GM18867 (cell line): ENCODE measurements around the gene HEPN1.

Source experiments
- ATAC-seq: cut with Tn5 transposase; IDR thresholded peaks from one replicate; pipeline ENCODE4 v1.9.1; 2021; ENCODE audit warnings: mild to moderate bottlenecking, moderate library complexity; ENCODE audit not compliant: unreplicated experiment

The HEPN1 gene

DNA sequence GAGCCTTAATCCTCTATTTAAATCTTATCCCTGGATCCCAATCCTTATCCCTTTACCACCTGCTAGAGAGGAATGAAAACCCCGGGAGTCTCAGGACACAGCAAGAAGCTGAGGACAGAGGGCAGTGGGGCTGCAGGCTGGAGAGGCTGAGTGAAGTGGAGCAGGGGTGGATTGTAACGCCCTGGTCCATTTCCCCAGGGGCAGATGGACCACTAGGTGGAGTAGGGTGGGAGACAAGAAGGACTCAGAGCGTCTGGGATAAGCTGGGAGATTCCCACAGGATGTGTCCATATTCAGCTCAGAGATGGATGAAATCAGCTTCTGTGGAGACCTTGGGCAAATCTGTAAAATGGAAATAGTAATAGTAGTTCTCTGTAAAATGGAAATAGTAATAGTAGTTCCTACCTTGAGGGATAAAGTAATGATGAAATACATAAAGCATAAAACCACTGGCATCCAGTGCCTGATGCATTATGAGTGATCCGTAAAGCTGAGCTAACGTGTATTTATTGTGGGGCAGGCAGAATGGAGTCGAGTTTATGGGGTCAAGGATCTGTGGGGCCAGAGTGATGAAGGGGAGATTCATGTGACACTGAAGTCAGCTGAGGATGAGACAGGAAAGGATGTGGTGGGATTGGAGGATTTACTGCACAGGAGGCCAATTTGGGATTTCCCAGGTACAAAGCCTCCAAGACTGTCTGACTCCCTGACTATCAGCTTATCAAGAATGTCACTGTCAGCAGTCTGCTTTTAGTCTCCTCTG lies 19.5 kb upstream of the HEPN1 start:
- ATAC-seq = no peak

DNA sequence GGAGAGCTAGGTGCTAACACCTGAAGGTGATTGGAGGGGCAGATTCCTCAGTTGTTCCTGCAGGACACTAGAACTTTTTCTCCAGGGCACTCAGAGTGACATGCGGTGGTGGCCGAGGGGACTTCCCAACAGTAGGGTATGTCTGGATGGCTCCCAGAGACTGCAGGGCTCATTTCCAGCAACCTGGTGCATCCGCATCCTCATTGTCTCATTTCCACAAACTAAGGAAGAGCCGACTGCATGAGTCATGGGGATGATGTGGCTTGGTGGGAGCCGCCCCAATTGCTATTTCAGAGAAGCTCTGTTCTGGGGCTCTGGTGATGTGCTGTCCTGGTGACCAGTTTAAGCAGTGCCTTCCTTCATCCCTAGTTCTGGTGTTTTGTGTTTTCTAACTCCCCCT lies 18.6 kb upstream of the HEPN1 start:
- no peak for ATAC-seq

DNA sequence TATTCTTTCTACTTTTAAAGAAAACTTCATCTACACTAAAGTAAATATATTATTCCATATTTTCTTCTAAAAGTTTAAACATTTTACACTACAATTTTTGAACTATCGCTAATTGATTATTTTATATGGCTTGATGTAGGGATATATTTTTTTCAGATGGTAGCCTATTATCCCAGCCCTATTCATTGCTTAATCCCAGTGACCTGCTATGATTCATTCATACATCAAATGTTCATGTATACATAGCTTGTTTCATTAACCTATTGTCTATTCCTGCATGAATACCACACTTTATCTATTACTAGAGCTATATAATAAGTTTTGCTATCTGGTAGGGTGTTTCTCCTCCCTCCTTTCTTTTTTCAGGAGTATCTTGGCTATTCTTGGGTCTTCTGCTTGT lies 16.4 kb upstream of the HEPN1 start:
- ATAC-seq = no peak

DNA sequence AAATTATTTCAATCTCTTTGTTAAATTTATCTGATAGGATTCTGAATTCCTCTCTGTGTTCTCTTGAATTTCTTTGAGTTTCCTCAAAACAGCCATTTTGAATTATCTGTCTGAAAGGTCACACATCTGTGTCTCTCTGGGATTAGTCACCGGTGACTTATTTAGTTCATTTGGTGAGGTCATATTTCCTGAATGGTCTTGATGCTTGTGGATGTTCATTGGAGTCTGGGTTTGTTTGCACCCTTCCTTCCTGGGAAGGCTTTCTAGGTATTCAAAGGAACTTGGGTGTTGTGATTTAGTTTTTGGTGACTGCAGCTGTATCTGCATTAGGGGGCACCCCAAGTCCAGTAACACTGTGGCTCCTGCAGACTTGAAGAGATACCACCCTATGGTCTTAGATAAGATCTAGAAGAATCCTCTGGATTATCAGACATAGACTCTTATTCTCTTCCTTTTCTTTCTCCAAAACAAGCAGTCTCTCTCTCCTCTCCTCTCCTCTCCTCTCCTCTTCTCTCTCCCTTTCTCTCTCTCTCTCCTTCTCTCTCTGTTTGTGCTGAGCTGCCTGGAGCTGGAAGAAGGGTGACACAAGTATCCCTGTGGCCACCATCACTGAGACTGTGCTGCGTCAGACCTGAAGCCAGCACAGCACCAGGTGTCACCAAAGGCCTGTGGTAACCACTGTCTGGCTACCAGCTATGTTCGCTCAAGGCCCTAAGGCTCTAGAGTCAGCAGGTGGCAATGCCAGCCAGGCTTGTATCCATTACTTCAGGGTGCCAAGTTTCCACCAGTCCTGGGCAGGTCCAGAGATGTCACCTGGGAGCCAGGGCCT lies 3.3 kb upstream of the HEPN1 start:
- ATAC-seq = no peak

DNA sequence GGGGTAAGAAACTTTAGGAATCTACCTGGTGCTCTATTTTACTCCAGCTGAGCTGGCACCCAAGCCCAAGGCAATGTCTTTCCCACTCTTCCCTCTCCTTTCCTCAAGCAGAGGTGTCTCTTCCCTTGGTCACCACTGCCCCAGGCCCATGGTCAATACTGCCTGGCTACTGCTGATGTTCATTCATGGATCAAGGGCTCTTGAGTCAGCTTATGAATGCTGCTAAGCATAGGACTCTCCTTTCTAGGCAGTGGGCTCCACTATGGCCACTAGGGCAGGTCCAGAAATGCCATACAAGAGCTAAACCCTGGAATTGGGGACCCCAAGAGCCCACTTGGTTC lies 2.7 kb upstream of the HEPN1 start:
- ATAC-seq = no peak

DNA sequence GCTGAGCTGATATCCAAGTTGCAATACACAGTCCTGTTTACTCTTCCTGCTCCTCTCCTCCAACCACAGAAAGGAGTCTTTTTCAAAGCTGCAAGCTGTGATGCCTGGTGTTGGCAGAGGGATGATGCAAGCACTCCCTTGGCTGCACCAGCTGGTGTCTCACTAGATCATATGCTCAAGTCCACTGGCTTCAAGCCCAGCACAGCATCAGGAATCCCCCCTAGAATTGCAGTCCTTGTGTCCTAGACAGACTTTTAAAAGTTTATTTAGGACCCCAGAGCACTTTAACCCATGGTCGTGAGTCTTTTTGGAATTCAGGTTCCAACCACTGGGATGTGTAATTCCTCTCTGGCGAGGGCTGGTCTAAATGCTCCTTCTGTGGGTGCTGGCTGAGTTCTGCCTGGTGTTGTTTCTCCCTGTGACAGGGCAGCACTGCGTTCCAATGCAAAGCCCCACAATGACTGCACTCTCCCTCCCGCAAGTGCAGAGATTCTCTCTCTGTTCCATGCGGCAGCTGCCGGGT lies 1.9 kb upstream of the HEPN1 start:
- no peak for ATAC-seq

DNA sequence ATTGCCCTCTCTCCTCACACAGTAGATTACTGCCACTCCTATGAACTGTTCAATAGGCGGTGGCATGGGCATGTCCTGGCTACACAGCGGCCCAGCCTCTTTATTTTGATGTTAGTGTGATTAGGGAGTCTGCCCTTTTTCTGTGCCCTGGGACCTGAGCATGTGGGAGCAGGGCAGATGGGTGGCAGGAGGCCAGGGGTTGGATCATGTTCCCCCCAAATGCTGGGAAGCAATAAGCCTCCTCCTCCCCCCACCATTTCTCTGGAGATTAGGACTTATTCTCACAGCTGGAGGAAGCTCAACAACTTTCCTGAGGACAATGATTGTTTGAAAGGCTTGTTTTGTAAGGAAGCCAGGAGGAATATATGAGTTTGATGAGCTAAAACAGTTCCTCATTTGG lies 848 bp downstream of the HEPN1 start:
- ATAC-seq = no peak

DNA sequence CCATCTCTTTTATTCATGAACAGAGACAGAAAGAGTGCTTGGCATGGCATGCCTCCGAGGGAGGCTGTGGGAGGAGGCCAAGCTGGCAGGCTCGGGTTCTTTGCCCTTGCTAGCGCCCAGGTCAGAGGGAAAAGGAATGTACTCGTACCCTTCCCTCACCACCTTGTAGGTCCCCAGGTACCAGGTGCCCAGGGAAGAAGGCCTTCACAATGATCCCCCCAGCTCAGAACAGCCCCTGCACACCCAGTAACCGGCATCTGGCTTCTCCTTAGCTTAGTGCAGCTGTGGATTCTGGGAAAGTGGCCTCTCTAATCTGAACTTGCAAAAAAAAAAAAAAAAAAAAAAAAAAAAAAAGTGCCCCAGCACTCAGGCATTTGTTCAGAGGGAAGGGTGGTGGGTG lies 1.3 kb downstream of the HEPN1 start:
- ATAC-seq = no peak

DNA sequence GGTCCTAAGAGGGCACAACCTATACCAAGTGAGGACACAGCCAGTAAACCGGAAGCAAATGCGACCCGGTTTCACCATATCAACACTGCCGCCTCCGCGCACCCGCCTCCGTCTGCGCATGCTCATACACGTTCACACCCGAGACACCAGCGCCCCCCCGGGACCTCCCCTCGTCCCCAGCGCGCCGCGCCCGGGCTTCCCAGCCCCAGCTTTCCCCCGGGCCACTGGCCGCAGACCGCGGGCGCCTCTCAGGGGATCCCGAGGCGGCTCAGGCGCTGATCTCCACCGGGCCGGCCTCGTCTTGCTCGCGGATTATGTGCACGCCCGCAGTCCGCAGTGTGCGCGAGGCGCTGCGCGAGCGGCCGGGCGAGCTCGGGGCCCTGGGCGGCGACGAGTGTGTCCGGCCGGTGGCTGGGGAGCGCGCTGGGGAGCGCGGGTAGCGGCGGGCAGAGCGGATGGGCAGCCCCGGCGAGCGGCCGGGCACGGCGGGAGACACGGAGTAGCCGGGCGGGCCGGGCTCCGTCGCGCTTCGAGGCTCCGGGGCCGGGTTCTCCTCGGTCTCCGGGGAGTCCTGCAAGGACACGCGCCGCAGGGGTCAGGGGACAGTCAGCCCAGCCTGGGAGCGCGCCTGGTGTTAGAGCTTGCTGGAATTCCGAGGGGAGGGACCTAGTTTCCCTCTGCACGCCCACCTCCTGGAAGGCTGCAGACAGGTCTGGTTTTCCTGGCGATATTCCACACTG lies 2.0 kb downstream of the HEPN1 start:
- ATAC-seq = no peak

DNA sequence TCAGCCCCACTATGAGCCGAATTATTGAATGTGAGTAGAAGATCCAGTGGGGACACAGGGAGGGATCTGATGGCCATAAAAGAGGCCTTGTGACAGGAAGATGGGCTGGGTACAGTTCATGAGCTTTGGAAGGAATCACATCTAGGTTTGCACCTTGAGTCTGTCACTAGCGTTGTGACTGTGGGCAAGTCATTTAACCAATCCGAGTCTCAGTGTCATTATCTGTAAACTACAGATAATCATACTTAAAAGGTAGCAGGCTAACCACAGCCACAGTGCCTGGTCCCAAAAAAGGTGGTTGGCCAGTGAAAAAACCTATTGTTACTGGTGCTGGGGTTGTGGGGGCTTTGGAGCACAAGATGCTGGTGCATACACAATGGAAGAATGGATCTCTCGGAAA lies 3.8 kb downstream of the HEPN1 start:
- no peak for ATAC-seq

DNA sequence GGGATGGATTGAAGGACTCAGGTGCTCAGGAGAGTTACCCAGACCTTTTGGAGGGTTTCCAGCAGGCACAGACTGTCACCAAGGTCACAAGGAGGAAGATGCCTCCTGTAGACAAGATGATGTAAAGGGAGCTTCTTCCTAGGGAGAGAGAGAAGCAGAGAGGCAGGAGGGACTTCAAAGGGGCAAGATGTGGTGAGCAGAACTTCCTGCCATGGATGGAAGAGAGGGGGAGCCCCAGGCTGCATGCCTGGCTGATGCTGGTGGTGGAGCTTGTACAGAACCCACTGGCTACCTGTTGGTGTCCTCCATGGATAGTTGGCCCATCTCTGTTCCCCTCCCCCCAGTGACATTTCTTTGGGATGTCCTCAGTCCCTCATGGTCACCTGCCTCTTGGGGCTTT lies 4.2 kb downstream of the HEPN1 start:
- ATAC-seq = no peak

DNA sequence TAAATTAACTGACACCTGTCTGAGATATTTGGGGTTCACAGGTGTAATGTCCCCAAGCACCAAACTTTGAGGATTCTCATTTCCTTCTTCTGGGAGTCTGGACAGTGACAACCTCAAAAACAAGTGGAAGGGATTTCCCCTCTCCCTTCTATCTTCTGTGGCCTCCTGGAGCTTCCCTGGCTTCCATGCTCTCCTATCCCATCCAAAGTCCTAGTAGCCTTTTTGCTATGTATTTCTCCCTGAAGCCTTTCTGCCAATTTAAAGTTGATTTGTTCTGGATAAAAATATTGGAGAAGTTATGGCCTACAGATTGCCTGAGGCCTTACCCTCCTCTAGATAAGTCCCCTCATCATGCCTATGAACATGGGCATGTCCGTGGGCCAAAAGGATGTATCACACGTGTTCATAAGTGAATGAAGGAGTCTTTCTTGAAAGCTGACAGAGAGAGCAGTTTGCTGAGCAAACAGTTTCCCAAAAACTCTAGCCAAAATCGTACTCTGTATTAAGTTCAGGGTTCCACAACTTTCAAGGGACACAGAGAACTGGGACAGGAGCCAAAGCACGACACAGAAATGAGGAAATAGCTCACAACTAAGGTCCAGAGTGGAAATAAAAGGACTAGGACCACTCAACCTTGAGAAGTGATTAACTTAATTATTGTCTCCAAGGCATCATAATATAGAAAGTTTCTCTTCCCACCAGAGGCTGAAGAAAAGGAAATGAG lies 10.1 kb downstream of the HEPN1 start:
- ATAC-seq = no peak

DNA sequence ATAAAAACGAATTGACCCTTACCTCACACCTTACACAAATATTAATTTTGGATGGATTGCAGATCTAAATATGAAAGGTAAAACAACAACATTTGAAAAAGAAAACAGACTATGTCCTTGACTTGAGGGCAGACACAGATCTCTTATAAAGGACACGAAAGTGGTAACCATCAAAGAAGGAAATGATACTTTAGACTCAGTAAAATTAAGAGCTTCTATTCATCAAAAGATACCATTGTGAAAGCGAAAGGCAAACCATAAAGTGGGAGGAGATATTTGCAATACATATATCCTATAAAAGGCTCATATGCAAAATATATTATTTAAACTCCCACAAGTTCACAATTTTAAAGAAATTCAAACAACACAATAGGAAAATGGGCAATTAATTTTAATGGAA lies 11.7 kb downstream of the HEPN1 start:
- ATAC-seq = peak; percentile 93

DNA sequence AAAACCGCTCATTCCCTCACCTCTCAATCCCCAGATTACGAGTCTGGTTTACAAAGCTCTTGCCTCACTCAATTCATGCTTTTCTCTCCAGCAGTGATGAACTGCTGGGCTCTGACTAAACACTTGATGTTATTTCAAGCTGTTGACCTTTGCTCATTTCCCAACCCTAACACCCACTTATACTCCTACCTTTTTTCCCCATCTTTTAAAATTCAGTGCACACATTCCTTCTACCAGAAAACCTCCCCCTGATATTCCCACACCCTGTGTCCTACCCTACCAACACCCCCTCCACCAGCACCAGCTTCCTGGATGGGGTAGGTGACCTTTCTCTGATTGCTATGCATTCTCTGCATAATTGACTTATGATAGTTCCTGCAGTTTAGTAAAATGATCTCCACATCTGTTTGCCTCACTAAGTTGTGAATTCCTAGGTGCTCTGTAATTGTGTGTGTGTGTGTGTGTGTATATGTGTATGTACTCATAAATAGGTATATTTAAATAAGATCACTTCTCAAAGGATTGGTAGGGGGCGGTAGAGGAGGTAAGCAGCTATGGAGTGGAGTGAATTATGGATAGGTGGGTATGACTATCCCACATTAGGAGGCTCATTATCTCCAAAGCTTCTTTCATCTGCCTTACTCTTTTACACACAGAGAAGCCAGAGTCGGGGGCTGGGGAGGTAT lies 16.0 kb downstream of the HEPN1 start:
- ATAC-seq = no peak

DNA sequence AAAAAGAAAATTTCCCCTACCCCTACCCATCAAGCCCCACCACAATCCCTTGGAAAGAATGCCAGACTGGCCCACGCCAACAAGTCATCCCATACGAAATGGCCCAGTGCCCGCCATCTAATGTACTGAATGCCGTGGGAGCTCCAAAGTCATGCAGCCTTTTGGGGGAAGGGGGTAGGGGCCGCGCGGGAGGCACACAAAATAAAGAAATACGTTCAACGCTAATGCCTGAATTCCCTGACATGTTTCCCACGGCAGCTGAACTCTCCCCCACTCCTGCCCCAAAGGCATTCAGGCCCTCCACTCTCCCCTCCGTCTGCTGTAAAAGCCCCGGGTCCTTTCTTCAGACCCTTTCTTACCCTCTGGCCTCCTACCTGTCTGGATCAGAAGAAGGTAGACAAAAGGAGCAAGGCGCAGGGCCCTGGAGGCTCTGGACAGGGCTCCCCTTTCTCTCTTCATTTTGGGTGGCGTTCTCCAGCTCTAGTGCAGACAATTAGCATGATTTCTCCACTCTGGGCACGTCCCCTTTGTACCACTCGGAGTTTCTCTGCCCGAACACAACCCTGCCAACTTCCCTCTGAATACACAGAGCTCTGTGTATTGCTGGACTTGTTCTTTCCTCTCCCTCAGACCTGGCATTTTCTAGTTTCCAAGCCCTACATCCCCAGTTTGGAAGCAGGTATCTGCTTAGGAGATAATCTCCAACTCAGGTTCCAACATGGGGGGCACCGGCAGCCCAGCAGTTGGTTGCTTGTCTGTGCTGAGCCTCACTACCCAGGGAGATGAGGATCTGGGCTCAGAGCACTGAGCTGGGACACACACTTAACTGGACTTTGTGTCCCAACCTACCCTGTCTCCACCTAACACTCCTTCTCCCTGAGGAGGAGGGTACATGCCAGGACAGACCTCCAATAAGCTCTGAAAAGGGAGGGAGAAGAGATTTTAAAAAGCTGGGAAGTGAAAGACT lies 16.8 kb downstream of the HEPN1 start, which contains the start of gene HEPACAM:
Gene HEPACAM, minus strand, starts transcription at position 500 of the 967 bp plus-strand sequence. Its CDS starts 41 bp downstream, at position 459.
- ATAC-seq = no peak

DNA sequence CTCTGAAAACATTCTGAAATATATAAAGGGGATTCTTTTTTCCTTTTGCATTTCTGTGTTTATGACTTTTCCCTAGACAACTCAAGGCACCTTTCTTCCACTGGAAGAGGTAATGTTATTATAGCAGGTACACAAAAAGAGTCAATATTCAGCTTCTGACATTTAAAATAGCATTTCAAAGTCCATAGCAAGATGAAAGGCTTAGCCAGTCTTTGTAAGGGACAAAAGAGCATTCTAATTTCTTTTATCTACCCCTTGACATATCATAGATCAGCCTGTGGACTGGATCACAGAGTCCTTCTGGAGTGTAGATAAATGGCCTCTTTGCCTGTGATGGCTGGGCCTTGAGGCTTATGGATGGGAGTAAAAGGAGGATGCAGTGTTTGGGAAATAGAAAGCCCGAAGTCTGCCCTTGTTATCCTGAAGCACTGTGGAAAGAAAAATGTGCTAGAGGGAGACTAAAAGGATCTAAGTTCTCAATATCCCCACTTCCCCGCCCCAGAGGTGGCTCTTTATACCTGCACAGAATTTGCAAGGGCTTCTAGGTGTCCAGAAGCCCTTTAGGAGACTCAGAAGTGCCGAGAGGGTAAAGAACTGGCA lies 18.4 kb downstream of the HEPN1 start:
- no peak for ATAC-seq

DNA sequence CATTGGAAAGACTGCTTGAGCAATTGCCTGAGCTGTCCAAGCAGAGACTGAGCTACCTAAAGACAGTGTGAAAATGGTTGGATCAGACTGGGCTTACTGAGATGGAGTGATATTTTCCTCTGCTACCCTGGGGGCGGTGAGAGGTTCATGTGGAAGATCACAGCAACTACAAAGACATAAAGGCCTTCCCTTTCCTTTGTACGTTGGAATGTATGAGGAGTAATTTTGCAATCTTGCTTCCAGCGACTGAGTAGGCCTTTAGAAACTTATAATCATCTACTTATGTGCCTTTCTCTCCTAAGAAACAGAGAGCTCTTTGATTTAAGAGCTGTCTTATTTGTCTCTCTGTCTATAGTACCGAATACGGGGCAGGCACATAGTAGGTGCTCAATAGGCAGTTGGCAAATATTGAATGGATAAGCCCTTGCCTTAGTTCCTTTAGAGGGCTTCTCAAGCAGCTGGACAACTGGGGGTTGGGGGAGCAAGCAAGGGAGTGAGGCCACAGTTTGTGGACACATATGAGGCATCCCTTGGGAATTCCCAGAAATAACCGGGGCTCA lies 19.2 kb downstream of the HEPN1 start:
- ATAC-seq = no peak

DNA sequence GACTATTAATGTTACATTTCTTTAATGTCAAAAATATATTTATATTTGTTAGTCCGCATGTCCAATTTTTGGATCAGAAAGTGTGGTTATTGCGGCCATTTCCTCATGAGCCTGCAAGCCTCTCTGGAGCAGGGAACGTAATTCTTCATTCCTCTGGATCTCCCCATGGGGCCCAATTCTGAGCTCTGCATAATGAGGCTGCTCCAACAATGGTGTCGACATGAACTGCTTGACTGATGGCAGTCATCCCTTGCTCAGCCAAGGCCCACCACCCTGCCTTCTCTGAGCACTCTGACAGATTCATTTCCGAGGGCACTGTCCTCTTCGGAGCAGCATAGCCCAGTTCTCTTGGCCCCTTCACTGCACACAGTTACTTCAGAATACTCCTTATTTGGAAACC lies 19.9 kb downstream of the HEPN1 start:
- no peak for ATAC-seq
